Measurements from ENCODE around the gene MROH9. TPM values are rescaled to one million over a fixed set of nuclear protein-coding genes. Genes with fewer than 3 reads are reported as not detected.

Gene MROH9
- total RNA-seq, 1 donor from 2014 or later, result not detected

- intact Hi-C loops (cut with micrococcal nuclease), result no loop called here
Observed at GRCh38 chr1:170964506-170964905, 29.2 kb downstream of the MROH9 start.

DNA sequence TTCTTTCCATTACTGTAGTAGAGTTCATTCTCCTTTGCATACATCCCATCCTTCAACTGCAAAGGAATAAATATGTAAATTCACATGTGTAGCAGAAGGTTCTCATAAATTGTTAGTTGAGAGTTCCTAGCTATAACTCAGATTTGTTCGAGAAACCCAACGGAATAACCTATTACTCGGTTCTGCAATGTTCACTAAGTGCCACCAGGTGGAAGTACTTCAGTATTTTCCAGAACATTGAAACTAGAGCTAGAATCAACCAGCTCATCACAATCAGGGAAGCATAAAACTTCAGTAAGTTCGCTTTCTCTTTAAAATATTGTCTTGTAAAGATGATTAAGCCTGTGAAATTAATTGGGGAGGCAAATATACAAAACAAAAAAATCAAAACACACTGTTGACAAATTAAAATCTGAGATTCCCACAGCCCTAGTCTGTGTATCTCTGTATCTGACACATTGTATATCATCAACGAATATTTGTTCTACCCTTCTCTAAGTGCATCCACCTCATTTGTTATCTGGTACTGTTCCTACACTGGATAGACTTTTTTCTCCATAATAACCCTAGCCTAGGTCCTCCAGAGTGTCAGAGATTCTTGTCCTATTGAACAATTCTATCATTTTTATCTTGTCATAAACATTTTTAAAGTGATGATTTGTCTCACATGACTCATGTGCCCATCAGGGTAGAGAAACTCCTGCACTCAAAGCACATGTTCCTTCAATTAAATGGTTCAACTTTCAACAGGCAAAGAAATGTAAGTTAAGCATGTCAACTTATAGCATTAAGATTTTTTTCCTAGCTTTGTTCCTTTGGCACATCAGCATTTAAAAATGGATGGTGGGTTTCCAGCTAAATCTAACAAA, 31.9 kb downstream of the MROH9 start:
- intact Hi-C loops (cut with micrococcal nuclease), result loop anchor here (1.0 kb wide), 2 partner anchors 221 to 346 kb away; no protein-coding TSS in a partner anchor

DNA sequence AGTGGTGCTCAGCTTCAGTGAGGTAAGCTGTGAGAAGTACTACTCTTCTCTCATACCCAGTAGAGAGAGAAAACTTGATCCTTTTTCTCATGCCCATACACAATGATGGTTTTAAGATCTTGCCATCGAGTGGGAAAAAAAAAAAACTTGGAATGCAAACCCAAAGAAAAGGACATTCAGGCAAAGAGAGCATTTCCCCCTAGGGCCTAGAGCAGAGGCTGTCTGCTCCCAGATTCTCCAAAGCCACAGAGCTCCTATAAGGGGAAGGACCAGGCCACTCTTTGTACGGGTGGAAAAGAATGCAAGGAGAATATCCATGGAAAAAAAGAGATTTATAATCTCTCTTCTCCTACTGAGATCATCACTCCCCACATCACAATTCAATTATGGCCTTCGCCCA, 34.9 kb downstream of the MROH9 start:
- intact Hi-C loops (cut with micrococcal nuclease), result no loop called here

- intact Hi-C loops (cut with micrococcal nuclease), result no loop called here
Observed at GRCh38 chr1:170978371-170978910, 43.1 kb downstream of the MROH9 start.

- intact Hi-C loops (cut with micrococcal nuclease), result no loop called here
Observed at GRCh38 chr1:170985406-170985805, 50.1 kb downstream of the MROH9 start.

GRCh38 chr1:170986901-170987300, 51.6 kb downstream of the MROH9 start:
- intact Hi-C loops (cut with micrococcal nuclease), result no loop called here

- intact Hi-C loops (cut with micrococcal nuclease), result no loop called here
Observed at GRCh38 chr1:170987424-170987823, 52.1 kb downstream of the MROH9 start.

DNA sequence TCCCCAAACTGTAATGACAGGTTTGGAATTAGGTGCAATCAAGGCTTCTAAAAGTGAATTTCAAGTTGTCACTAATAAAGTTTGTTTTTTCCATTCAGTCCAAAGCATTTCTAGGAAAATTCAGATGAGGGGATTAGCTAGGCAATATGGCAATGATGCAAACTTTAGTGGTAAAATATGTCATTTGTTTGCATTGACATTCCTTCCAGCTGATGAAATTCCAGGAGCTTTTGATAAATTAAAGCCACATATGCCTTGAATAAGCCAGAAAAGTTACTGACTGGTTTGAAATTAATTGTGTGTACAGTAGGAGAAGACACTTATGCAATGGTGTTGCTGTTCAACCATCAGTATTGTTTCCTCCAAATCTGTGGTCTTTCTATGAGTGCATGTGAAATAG, 57.8 kb downstream of the MROH9 start:
- intact Hi-C loops (cut with micrococcal nuclease), result no loop called here

DNA sequence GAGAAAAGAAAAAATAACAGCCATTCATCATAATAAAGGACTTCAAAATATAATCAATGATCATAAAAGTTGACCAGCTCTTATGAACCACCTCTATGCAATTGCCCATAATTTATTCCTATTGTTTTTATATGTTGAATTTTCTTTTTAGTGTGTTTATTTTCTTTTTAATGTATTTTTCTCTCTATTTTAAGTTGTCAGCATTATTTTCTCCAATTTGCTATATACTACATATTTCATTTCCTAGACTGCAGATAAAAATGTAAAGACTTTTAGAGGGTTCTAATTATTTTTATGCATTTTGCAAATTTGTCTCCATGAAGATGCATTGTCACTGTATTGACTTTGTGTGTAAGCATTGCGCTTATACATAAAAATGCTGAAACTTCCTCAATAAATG, 58.4 kb downstream of the MROH9 start:
- intact Hi-C loops (cut with micrococcal nuclease), result no loop called here

DNA sequence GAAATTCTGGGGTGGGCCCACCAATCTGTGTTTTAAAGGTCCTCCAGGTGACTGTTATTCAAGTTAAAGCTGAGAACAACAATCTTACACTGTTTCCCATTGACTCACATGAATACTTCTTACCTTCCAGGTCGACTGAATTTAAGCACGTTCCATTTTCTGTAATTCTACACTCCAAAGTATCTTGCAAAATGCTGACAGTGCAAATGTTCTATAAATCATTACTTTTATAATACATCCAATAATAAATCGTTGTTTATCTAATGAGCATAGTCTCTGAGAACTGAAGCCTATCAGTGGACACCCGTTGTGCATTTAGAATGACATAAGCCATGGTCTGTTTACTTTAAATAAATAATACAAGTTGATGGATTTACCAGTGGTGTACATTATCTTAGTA, 79.5 kb downstream of the MROH9 start:
- intact Hi-C loops (cut with micrococcal nuclease), result no loop called here

DNA sequence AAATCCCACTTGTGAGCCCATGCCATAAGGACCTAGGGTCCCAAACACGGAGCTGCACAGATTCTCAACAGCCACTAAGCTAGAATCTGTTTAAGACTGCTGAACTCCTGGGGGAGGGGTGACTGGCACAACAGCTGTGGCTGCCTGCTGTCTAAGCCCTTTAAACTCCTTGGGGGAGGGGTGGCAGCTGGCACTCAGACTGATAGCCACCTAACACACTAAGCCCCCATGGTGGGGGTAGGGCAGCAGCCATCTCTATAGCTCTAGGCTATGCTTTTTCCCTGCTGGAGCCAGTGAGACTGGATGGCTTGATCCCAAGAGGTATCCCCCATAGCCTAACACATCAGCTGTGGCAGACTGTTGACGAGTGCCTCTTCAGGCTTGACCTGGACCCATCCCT, 82.1 kb downstream of the MROH9 start:
- intact Hi-C loops (cut with micrococcal nuclease), result no loop called here

GRCh38 chr1:171019971-171020370, 84.6 kb downstream of the MROH9 start:
- intact Hi-C loops (cut with micrococcal nuclease), result no loop called here

GRCh38 chr1:171032822-171033702, 97.7 kb downstream of the MROH9 start:
- intact Hi-C loops (cut with micrococcal nuclease), result no loop called here

- intact Hi-C loops (cut with micrococcal nuclease), result no loop called here
Observed at GRCh38 chr1:171037626-171038025, 102.3 kb downstream of the MROH9 start.

GRCh38 chr1:171038284-171038683, 103.0 kb downstream of the MROH9 start:
- intact Hi-C loops (cut with micrococcal nuclease), result no loop called here

- intact Hi-C loops (cut with micrococcal nuclease), result no loop called here
Observed at GRCh38 chr1:171048014-171048413, 112.7 kb downstream of the MROH9 start.

DNA sequence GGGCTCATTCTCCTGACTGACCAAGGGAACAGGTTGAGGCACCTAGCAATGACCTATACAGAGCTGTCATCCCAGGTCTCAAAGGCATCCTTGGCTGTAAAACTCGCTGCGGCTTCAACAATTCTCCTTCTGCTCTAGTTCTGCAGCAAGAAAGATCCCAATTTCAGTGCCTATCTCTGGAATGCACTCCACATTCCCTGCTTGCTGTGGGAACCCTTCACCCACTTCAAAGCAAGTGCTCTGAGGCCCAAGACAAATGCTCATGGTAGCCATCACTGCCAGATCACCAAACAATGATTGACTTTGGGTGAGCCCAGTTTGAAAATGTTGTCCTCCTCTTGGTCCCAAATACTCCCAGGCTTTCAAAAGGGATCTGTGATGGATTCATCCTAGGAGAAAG, 117.6 kb downstream of the MROH9 start:
- intact Hi-C loops (cut with micrococcal nuclease), result no loop called here

GRCh38 chr1:171055966-171056643, 120.8 kb downstream of the MROH9 start:
- intact Hi-C loops (cut with micrococcal nuclease), result no loop called here

- intact Hi-C loops (cut with micrococcal nuclease), result no loop called here
Observed at GRCh38 chr1:171061425-171062143, 126.2 kb downstream of the MROH9 start.

DNA sequence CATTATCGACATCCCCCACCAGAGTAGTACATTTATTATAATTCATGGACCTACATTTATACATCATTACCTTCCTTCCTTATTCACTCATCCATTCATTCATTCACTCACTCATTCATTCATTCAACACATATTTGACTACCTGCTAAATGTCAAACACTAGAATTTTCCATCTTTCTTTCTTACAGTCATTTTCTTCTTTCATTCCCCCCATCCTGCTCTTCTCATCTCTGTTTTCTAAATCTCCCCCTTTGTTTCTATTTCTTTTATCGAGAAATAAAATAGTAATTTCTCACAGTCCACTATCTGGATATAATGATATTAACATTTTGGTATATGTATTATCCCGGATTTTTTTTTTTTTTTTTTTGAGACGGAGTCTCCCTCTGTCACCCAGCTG, 127.6 kb downstream of the MROH9 start:
- intact Hi-C loops (cut with micrococcal nuclease), result no loop called here

DNA sequence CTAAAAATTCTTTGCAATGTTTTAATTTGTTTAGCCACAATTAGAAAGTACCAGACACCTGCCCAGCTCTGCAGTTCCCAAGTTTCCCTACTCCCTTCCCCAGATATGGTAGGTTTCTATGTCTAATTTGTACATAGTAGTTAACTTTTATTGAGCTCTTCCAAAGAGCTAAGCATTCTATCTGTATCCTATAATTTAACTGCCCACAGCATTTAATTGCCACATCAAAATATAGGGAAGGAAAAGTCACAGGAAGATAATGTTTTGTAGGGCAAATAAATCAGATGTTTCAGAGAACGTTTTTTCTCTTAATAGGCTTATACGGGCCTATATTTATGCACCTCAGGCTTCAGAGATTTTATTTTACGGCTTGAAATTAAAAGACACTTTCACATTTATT, 139.7 kb downstream of the MROH9 start:
- intact Hi-C loops (cut with micrococcal nuclease), result no loop called here

Data from T-helper 1 cell treated with Interleukin-12 subunit alpha and Interleukin-12 subunit beta and Interleukin-4 antibody, amounts not matched to agents 30 ng/mL and 1 ng/mL, for 36 hours (primary cell).